ENCODE measurements around the gene PDE3A. TPM values are rescaled to one million over a fixed set of nuclear protein-coding genes. Genes with fewer than 3 reads are reported as not detected.

PDE3A gene
- total RNA-seq, 6 experiments from 2014 or later = 0.79 to 2.4 (median 1.3) TPM

- TF ChIP-seq POLR2A (IDR thresholded peaks at IDR 0.05) = no peak
- TF ChIP-seq CTCF (IDR thresholded peaks at IDR 0.05) = no peak
- Histone ChIP-seq H3K36me3 (no peaks in the 10 kb centered on the region), H3K27me3 (no peaks in the 10 kb centered on the region), H3K4me1 (peaks cover 0 to 12% (median 0%) of the 10 kb centered on the region in 4 donors), H3K27ac (no peak overlapping the region), H3K4me3 (no peak overlapping the region), H3K9me3 (no peaks in the 10 kb centered on the region)
- intact Hi-C loops (cut with DNase I) = no loop called here
- DNase-seq = no peak
- 52% methylated on average over 6 of the region's 6 CpGs for WGBS (ENCODE audit: insufficient coverage, low coverage, low lambda C conversion rate, missing lambda C conversion rate)
- ATAC-seq = no peak
These were observed 336.5 kb downstream of the PDE3A start for GRCh38 chr12:20704860-20705259.

- ATAC-seq = no peak
- Histone ChIP-seq H3K27me3 (no peaks in the 10 kb centered on the region), H3K36me3 (no peaks in the 10 kb centered on the region), H3K9me3 (no peaks in the 10 kb centered on the region), H3K27ac (no peak overlapping the region), H3K4me1 (no peaks in the 10 kb centered on the region), H3K4me3 (no peak overlapping the region)
- WGBS (ENCODE audit: insufficient coverage, low coverage, low lambda C conversion rate, missing lambda C conversion rate) = 64% methylated on average over 3 of the region's 3 CpGs
- TF ChIP-seq POLR2A (IDR thresholded peaks at IDR 0.05) = no peak
- TF ChIP-seq CTCF (IDR thresholded peaks at IDR 0.05) = no peak
- intact Hi-C loops (cut with DNase I) = no loop called here
- no peak for DNase-seq
These were observed 343.5 kb downstream of the PDE3A start for GRCh38 chr12:20711846-20712245.

- peak in 1 of 4 donors; percentile 6 for TF ChIP-seq CTCF (IDR thresholded peaks at IDR 0.05)
- TF ChIP-seq POLR2A (IDR thresholded peaks at IDR 0.05) = no peak
- no peak for ATAC-seq
- WGBS (ENCODE audit: insufficient coverage, low coverage, low lambda C conversion rate, missing lambda C conversion rate) = 61% methylated on average over 2 of the region's 2 CpGs
These were observed 347.7 kb downstream of the PDE3A start for GRCh38 chr12:20716037-20716436.

GRCh38 chr12:20716985-20717384 is 348.6 kb downstream of the PDE3A start:
- ATAC-seq = no peak
- H3K4me1 ChIP-seq = no peaks in the 10 kb centered on the region
- no peaks in the 10 kb centered on the region for H3K27me3 ChIP-seq
- intact Hi-C loops (cut with DNase I) = no loop called here
- 52% methylated on average over 1 of the region's 1 CpG for whole genome bisulfite sequencing (ENCODE audit: insufficient coverage, low coverage, low lambda C conversion rate, missing lambda C conversion rate)
- TF ChIP-seq CTCF (IDR thresholded peaks at IDR 0.05) = no peak
- no peak for TF ChIP-seq POLR2A (IDR thresholded peaks at IDR 0.05)
- H3K27ac ChIP-seq = no peak overlapping the region
- no peak overlapping the region for H3K4me3 ChIP-seq
- DNase-seq = no peak
- H3K9me3 ChIP-seq = no peaks in the 10 kb centered on the region
- no peaks in the 10 kb centered on the region for H3K36me3 ChIP-seq

More at GRCh38 chr12:20716037-20716436, 347.7 kb downstream of the PDE3A start:
- no peaks in the 10 kb centered on the region for H3K9me3 ChIP-seq
- no peaks in the 10 kb centered on the region for H3K36me3 ChIP-seq
- no peaks in the 10 kb centered on the region for H3K4me1 ChIP-seq
- no peaks in the 10 kb centered on the region for H3K27me3 ChIP-seq
- DNase-seq = no peak
- no peak overlapping the region for H3K4me3 ChIP-seq
- intact Hi-C loops (cut with DNase I) = no loop called here
- H3K27ac ChIP-seq = no peak overlapping the region

- WGBS (ENCODE audit: insufficient coverage, low coverage, low lambda C conversion rate, missing lambda C conversion rate) = 84% methylated on average over 4 of the region's 4 CpGs
- Histone ChIP-seq H3K9me3 (no peaks in the 10 kb centered on the region), H3K36me3 (no peaks in the 10 kb centered on the region), H3K4me1 (no peaks in the 10 kb centered on the region), H3K4me3 (no peak overlapping the region), H3K27me3 (no peaks in the 10 kb centered on the region), H3K27ac (no peak overlapping the region)
- TF ChIP-seq CTCF (IDR thresholded peaks at IDR 0.05) (no peak), POLR2A (IDR thresholded peaks at IDR 0.05) (no peak)
- ATAC-seq = no peak
- no peak for DNase-seq
- intact Hi-C loops (cut with DNase I) = no loop called here
These were observed 350.0 kb downstream of the PDE3A start for GRCh38 chr12:20718294-20718693.
